ENCODE measurements around the gene TMEM178B.

Gene TMEM178B

GRCh38 chr7:141217938-141218337, 144.1 kb downstream of the TMEM178B start:
- TF ChIP-seq CTCF (IDR thresholded peaks at IDR 0.05; ENCODE audit: low read depth, low read length, missing control alignments) = no peak
- no peak for DNase-seq (ENCODE audit: extremely low read depth, low read depth)
- H3K4me3 ChIP-seq (replicated peaks; ENCODE audit: low read depth, low read length) = no peak overlapping the region

GRCh38 chr7:141218941-141219340, 145.1 kb downstream of the TMEM178B start:
- DNase-seq (ENCODE audit: extremely low read depth, low read depth) = no peak
- H3K4me3 ChIP-seq (replicated peaks; ENCODE audit: low read depth, low read length) = no peak overlapping the region
- TF ChIP-seq CTCF (IDR thresholded peaks at IDR 0.05; ENCODE audit: low read depth, low read length, missing control alignments) = no peak

GRCh38 chr7:141220263-141220880, 146.5 kb downstream of the TMEM178B start:
- no peak overlapping the region for H3K4me3 ChIP-seq (replicated peaks; ENCODE audit: low read depth, low read length)
- DNase-seq (ENCODE audit: extremely low read depth, low read depth) = no peak
- TF ChIP-seq CTCF (IDR thresholded peaks at IDR 0.05; ENCODE audit: low read depth, low read length, missing control alignments) = no peak

- no peak overlapping the region for H3K4me3 ChIP-seq (replicated peaks; ENCODE audit: low read depth, low read length)
- DNase-seq (ENCODE audit: extremely low read depth, low read depth) = no peak
- TF ChIP-seq CTCF (IDR thresholded peaks at IDR 0.05; ENCODE audit: low read depth, low read length, missing control alignments) = no peak
Observed at GRCh38 chr7:141221007-141221612, 147.2 kb downstream of the TMEM178B start.

- TF ChIP-seq CTCF (IDR thresholded peaks at IDR 0.05; ENCODE audit: low read depth, low read length, missing control alignments) = no peak
- no peak overlapping the region for H3K4me3 ChIP-seq (replicated peaks; ENCODE audit: low read depth, low read length)
- DNase-seq (ENCODE audit: extremely low read depth, low read depth) = no peak
Observed at GRCh38 chr7:141225916-141226618, 152.2 kb downstream of the TMEM178B start.

GRCh38 chr7:141227454-141227853, 153.6 kb downstream of the TMEM178B start:
- no peak for DNase-seq (ENCODE audit: extremely low read depth, low read depth)
- TF ChIP-seq CTCF (IDR thresholded peaks at IDR 0.05; ENCODE audit: low read depth, low read length, missing control alignments) = no peak
- no peak overlapping the region for H3K4me3 ChIP-seq (replicated peaks; ENCODE audit: low read depth, low read length)

All from HFF-Myc (cell line).